Breast epithelium (tissue), 4 donors: ENCODE data around the gene REXO4. TPM values are rescaled to one million over a fixed set of nuclear protein-coding genes. Genes with fewer than 3 reads are reported as not detected.

Experiments used
- DNase-seq, 2 donors: peaks; one replicate each; pipeline ENCODE4 v3.0.0-alpha.2; 2019; ENCODE audit warnings: low spot score in 2 of 2
- H3K27ac ChIP-seq, 2 donors: fragments of 200-600 bp; sonication (generic) in 1 of 2; one replicate each; pipeline ENCODE4 v1.5.1; 2016 to 2019; ENCODE audit warnings: mild to moderate bottlenecking in 1 of 2
- H3K27me3 ChIP-seq, 2 donors: fragments of 200-600 bp; sonication (generic) in 1 of 2; one replicate each; pipeline versions ENCODE4 v1.5.1 to v1.6.0; 2017 to 2019; ENCODE audit warnings: control low read depth in 1 of 2, mild to moderate bottlenecking in 1 of 2
- H3K36me3 ChIP-seq: fragments of 200-600 bp; one replicate; pipeline ENCODE4 v1.5.1; 2019
- H3K4me1 ChIP-seq, 2 donors: fragments of 200-600 bp; sonication (generic); one replicate each; pipeline ENCODE4 v1.5.1; 2016 to 2019; ENCODE audit warnings: control low read depth in 1 of 2
- H3K4me3 ChIP-seq, 3 donors: fragments of 200-600 bp; sonication (generic); 1 replicate in 2 of 3; 2 replicates in 1 of 3; pipeline ENCODE4 v1.5.1; 2016 to 2019; ENCODE audit warnings: mild to moderate bottlenecking in 3 of 3, moderate library complexity in 2 of 3
- H3K9me3 ChIP-seq, 2 donors: fragments of 200-600 bp; sonication (generic) in 1 of 2; one replicate each; pipeline ENCODE4 v1.5.1; 2016 to 2019; ENCODE audit warnings: control low read depth in 1 of 2
- POLR2A ChIP-seq: fragments of 450-650 bp; IDR thresholded peaks from one replicate; pipeline ENCODE4 v1.6.1; 2016; ENCODE audit warnings: antibody characterized with exemption, mild to moderate bottlenecking, moderate library complexity
- POLR2AphosphoS5 ChIP-seq, 3 donors: sonication (generic); formaldehyde crosslinking; IDR thresholded peaks; one replicate each; pipeline ENCODE4 v1.6.1; 2017; ENCODE audit warnings: antibody characterized with exemption in 3 of 3
- intact Hi-C: fragments of 100-400 bp; cut with DNase I; formaldehyde crosslinking; loops from one replicate; pipeline ENCODE4 v1.15.1; 2023; ENCODE audit warnings: low total_unique reads
- total RNA-seq, 3 donors: library from RNA; depleted of rRNA; stranded (reverse); fragments of >200 nt; gene quantifications; one replicate each; pipeline ENCODE4 v1.1.0, GENCODE V29; 2016
- TF ChIP-seq, protein P1 (sequence below), 3 donors: fragments of 450-650 bp; IDR thresholded peaks; one replicate each; pipeline ENCODE4 v1.5.1; 2016 to 2017; ENCODE audit warnings: antibody characterized with exemption in 3 of 3, mild to moderate bottlenecking in 3 of 3, moderate library complexity in 3 of 3

REXO4 gene
- total RNA-seq, 3 donors from 2014 or later: 14.2 to 20.5 (median 18.7) TPM

DNA sequence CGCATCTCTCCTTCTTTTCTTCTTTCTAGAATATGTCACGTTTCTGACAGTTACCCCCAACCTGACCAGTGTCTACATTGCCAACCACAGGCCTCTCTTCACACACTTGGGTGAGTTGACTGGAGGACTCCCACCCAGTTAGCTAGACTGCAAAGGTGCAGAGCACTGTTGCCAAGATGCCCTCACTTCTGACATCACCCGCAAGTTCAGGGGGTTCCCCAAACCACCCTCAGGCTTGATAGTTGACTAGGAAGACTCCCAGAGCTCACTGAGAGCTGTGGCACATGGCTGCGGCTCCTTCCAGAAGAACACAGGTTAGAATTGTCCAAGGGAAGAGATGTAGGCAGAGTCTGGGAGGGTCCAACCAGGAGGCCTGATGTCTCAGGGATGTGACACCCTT is 21.5 kb upstream of the REXO4 start:
- intact Hi-C loops: no loop called here
- no peak overlapping the region for H3K27ac ChIP-seq
- H3K4me1 ChIP-seq: no peaks in the 10 kb centered on the region
- no peak for DNase-seq
- no peaks in the 10 kb centered on the region for H3K27me3 ChIP-seq
- H3K36me3 ChIP-seq: no peaks in the 10 kb centered on the region
- TF ChIP-seq POLR2AphosphoS5 (IDR thresholded peaks at IDR 0.05) (no peak), POLR2A (no peak)
- TF ChIP-seq, protein P1, sequence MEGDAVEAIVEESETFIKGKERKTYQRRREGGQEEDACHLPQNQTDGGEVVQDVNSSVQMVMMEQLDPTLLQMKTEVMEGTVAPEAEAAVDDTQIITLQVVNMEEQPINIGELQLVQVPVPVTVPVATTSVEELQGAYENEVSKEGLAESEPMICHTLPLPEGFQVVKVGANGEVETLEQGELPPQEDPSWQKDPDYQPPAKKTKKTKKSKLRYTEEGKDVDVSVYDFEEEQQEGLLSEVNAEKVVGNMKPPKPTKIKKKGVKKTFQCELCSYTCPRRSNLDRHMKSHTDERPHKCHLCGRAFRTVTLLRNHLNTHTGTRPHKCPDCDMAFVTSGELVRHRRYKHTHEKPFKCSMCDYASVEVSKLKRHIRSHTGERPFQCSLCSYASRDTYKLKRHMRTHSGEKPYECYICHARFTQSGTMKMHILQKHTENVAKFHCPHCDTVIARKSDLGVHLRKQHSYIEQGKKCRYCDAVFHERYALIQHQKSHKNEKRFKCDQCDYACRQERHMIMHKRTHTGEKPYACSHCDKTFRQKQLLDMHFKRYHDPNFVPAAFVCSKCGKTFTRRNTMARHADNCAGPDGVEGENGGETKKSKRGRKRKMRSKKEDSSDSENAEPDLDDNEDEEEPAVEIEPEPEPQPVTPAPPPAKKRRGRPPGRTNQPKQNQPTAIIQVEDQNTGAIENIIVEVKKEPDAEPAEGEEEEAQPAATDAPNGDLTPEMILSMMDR (IDR thresholded peaks at IDR 0.05): no peak
- no peaks in the 10 kb centered on the region for H3K9me3 ChIP-seq
- H3K4me3 ChIP-seq: no peak overlapping the region

DNA sequence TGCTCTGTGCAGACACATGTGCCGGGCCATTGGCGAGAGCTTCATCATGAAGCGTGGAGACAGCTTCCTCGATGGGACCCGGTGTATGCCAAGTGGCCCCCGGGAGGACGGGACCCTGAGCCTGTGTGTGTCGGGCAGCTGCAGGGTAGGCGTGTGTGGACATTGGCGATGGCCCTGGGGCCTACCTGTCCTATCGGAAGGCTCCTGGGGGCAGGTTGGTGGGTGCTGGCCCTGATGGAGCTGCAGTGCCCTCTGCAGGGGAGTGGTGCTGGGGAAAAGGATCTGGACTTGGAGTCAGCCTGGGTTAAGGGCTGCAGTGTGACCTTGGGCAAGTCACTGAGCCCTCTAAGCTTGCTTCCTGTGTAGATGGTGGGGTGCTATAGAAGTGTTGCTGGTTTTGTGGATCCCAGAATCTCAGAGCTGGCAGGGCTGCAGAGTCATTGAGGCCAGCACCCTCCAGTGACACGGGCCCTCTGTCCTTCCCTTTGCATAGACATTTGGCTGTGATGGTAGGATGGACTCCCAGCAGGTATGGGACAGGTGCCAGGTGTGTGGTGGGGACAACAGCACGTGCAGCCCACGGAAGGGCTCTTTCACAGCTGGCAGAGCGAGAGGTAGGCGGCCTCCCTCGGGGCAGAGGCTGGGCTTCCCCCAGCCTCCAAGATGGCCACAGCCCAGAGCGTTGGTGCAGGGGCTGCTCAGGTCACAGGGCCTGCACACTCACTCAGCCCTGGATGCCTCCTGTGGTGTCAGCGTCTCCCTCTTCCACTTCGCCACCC is 20.1 kb upstream of the REXO4 start:
- Histone ChIP-seq H3K27me3 (no peaks in the 10 kb centered on the region), H3K9me3 (no peaks in the 10 kb centered on the region)
- intact Hi-C loops: no loop called here

GRCh38 chr9:133436681-133437080 is 18.9 kb upstream of the REXO4 start:
- Histone ChIP-seq H3K36me3 (no peaks in the 10 kb centered on the region), H3K4me1 (no peaks in the 10 kb centered on the region), H3K27me3 (no peaks in the 10 kb centered on the region), H3K9me3 (no peaks in the 10 kb centered on the region), H3K27ac (no peak overlapping the region), H3K4me3 (no peak overlapping the region)
- DNase-seq: no peak
- intact Hi-C loops: no loop called here
- no peak for TF ChIP-seq POLR2AphosphoS5 (IDR thresholded peaks at IDR 0.05)
- no peak for TF ChIP-seq POLR2A
- TF ChIP-seq, protein P1 (IDR thresholded peaks at IDR 0.05): no peak

More for the DNA sequence above, 20.1 kb upstream of the REXO4 start:
- no peak overlapping the region for H3K4me3 ChIP-seq
- H3K4me1 ChIP-seq: no peaks in the 10 kb centered on the region
- no peak overlapping the region for H3K27ac ChIP-seq
- TF ChIP-seq, protein P1 (IDR thresholded peaks at IDR 0.05): no peak
- TF ChIP-seq POLR2A: no peak
- TF ChIP-seq POLR2AphosphoS5 (IDR thresholded peaks at IDR 0.05): no peak
- no peak for DNase-seq
- no peaks in the 10 kb centered on the region for H3K36me3 ChIP-seq

GRCh38 chr9:133433351-133433843 is 15.6 kb upstream of the REXO4 start:
- Histone ChIP-seq H3K4me1 (no peaks in the 10 kb centered on the region), H3K9me3 (no peaks in the 10 kb centered on the region), H3K27me3 (no peaks in the 10 kb centered on the region), H3K36me3 (no peaks in the 10 kb centered on the region), H3K4me3 (no peak overlapping the region), H3K27ac (no peak overlapping the region)
- intact Hi-C loops: no loop called here
- TF ChIP-seq, protein P1 (IDR thresholded peaks at IDR 0.05): no peak
- no peak for TF ChIP-seq POLR2AphosphoS5 (IDR thresholded peaks at IDR 0.05)
- no peak for TF ChIP-seq POLR2A
- no peak for DNase-seq

DNA sequence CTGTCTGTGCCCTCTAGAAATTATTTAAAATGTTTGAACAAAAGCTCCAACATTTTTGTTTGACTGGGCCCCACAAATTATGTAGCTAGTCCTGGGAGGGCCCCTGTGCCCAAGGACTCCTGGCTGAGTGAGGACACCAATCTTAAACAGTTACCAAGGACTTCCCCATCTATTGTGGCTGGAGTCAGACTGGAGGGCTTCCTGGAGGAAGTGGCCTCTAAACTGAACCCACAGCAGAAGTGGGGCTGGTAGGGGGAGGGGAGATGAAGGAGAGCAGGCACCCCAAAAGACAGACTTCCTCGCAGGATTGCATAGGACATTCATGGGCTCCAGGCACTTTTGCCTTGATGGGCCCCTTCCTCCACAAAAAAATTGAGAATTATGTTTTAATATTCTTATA is 12.4 kb upstream of the REXO4 start:
- no peak overlapping the region for H3K4me3 ChIP-seq
- TF ChIP-seq POLR2AphosphoS5 (IDR thresholded peaks at IDR 0.05): no peak
- TF ChIP-seq POLR2A: no peak
- TF ChIP-seq, protein P1 (IDR thresholded peaks at IDR 0.05): no peak
- no peaks in the 10 kb centered on the region for H3K4me1 ChIP-seq
- intact Hi-C loops: no loop called here
- no peak overlapping the region for H3K27ac ChIP-seq
- H3K36me3 ChIP-seq: no peaks in the 10 kb centered on the region
- no peak for DNase-seq
- no peaks in the 10 kb centered on the region for H3K27me3 ChIP-seq
- no peaks in the 10 kb centered on the region for H3K9me3 ChIP-seq
